Parathyroid adenoma (tissue), 2 donors: ENCODE measurements around the gene LRRN4CL.
A peak's percentile ranks its signal among the peaks of the same experiment; 100 is the strongest.
"Not testable (repeated sequence)": the region's sequence is repeated elsewhere in the genome, so short reads cannot be mapped to it uniquely, and the experiment has no call there.

Source experiments
- H2AFZ ChIP-seq: fragments of 300-600 bp; sonication (generic); one replicate; pipeline ENCODE4 v1.7.0; 2017; ENCODE audit warnings: antibody characterized with exemption, mild to moderate bottlenecking
- H3K27ac ChIP-seq: fragments of 300-600 bp; sonication (generic); one replicate; pipeline ENCODE4 v1.7.0; 2017
- H3K27me3 ChIP-seq: fragments of 300-600 bp; sonication (generic); one replicate; pipeline ENCODE4 v1.7.0; 2017; ENCODE audit warnings: low read length; ENCODE audit not compliant: control insufficient read depth, insufficient read depth
- H3K36me3 ChIP-seq: fragments of 300-600 bp; sonication (generic); one replicate; pipeline ENCODE4 v1.7.0; 2017; ENCODE audit warnings: low read length; ENCODE audit not compliant: control insufficient read depth, insufficient read depth
- H3K4me1 ChIP-seq: fragments of 300-600 bp; sonication (generic); one replicate; pipeline ENCODE4 v1.7.0; 2017; ENCODE audit warnings: control low read depth
- H3K4me2 ChIP-seq: fragments of 300-600 bp; sonication (generic); one replicate; pipeline ENCODE4 v1.7.0; 2017; ENCODE audit warnings: low read length
- H3K4me3 ChIP-seq: fragments of 300-600 bp; sonication (generic); one replicate; pipeline ENCODE4 v1.7.0; 2017; ENCODE audit warnings: low read depth, low read length
- H3K79me2 ChIP-seq: fragments of 300-600 bp; sonication (generic); one replicate; pipeline ENCODE4 v1.7.0; 2017; ENCODE audit warnings: control low read depth
- H3K9ac ChIP-seq: fragments of 300-600 bp; sonication (generic); one replicate; pipeline ENCODE4 v1.7.0; 2017; ENCODE audit warnings: mild to moderate bottlenecking
- H3K9me3 ChIP-seq: fragments of 300-600 bp; sonication (generic); one replicate; pipeline ENCODE4 v1.7.0; 2017; ENCODE audit warnings: low read length; ENCODE audit not compliant: control insufficient read depth
- TF ChIP-seq, protein P1 (sequence below): fragments of 300-600 bp; sonication (generic); IDR thresholded peaks from one replicate; pipeline ENCODE4 v1.7.0; 2017; ENCODE audit warnings: antibody characterized with exemption, mild to moderate bottlenecking
- donor health status: primary hyperparathyroidism.

LRRN4CL gene

GRCh38 chr11:62656796-62657429 is 32.4 kb downstream of the LRRN4CL start:
- TF ChIP-seq, protein P1, sequence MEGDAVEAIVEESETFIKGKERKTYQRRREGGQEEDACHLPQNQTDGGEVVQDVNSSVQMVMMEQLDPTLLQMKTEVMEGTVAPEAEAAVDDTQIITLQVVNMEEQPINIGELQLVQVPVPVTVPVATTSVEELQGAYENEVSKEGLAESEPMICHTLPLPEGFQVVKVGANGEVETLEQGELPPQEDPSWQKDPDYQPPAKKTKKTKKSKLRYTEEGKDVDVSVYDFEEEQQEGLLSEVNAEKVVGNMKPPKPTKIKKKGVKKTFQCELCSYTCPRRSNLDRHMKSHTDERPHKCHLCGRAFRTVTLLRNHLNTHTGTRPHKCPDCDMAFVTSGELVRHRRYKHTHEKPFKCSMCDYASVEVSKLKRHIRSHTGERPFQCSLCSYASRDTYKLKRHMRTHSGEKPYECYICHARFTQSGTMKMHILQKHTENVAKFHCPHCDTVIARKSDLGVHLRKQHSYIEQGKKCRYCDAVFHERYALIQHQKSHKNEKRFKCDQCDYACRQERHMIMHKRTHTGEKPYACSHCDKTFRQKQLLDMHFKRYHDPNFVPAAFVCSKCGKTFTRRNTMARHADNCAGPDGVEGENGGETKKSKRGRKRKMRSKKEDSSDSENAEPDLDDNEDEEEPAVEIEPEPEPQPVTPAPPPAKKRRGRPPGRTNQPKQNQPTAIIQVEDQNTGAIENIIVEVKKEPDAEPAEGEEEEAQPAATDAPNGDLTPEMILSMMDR: no peak
- Histone ChIP-seq H3K79me2 (peaks cover 4% of the 10 kb centered on the region), H3K9ac (no peak overlapping the region), H2AFZ (no peak overlapping the region), H3K4me1 (no peaks in the 10 kb centered on the region), H3K9me3 (no peaks in the 10 kb centered on the region), H3K27me3 (no peaks in the 10 kb centered on the region), H3K4me2 (no peak overlapping the region), H3K36me3 (no peaks in the 10 kb centered on the region), H3K27ac (no peak overlapping the region), H3K4me3 (no peak overlapping the region)

DNA sequence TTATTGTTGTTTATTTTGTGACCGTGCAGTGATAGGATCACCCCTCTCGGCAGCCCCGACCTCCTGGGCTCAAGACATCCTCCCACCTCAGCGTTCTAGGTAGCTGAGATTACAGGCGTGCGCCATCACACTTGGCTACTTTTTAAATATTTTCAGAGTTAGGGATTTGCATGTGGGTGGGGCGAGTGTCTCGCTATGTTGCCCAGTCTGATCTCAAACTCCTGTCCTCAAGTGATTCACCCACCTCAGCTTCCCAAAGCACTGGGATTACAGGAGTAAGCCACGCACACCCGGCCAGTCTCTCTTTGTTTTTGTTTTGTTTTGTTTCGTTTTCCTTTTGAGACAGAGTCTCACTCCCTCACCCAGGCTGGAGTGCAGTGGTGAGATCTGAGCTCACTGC is 35.0 kb downstream of the LRRN4CL start:
- Histone ChIP-seq H3K9me3 (no peaks in the 10 kb centered on the region), H3K4me3 (no peak overlapping the region), H3K36me3 (no peaks in the 10 kb centered on the region), H3K27me3 (no peaks in the 10 kb centered on the region), H3K9ac (no peak overlapping the region), H3K27ac (no peak overlapping the region), H2AFZ (no peak overlapping the region), H3K4me1 (no peaks in the 10 kb centered on the region), H3K4me2 (no peak overlapping the region), H3K79me2 (peaks cover 4% of the 10 kb centered on the region)
- TF ChIP-seq, protein P1: no peak

GRCh38 chr11:62652161-62653006 is 36.9 kb downstream of the LRRN4CL start:
- Histone ChIP-seq H3K27me3 (no peaks in the 10 kb centered on the region), H3K4me3 (peak overlapping the region; percentile 88), H3K9me3 (no peaks in the 10 kb centered on the region), H3K4me2 (peak overlapping the region; percentile 78), H3K79me2 (peaks cover 4% of the 10 kb centered on the region), H3K4me1 (no peaks in the 10 kb centered on the region), H2AFZ (peak overlapping the region; percentile 88), H3K27ac (peak overlapping the region; percentile 66), H3K9ac (peak overlapping the region; percentile 31), H3K36me3 (no peaks in the 10 kb centered on the region)
- TF ChIP-seq, protein P1: no peak

DNA sequence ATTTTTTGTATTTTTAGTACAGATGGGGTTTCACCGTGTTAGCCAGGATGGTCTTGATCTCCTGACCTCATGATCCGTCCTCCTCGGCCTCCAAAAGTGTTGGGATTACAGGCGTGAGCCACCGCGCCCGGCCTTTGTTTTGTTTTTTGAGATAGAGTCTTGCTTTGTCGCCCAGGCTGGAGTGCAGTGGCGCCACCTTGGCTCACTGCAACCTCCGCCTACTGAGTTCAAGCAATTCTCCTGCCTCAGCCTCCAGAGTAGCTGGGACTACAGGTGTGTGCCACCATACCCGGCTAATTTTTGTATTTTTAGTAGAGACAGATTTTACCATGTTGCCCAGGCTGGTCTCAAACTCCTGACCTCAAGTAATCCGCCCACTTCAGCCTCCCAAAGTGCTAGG is 39.0 kb downstream of the LRRN4CL start:
- not testable (repeated sequence) for H3K4me2 ChIP-seq, H3K79me2 ChIP-seq, H3K4me3 ChIP-seq, H3K27ac ChIP-seq, H3K9ac ChIP-seq, H2AFZ ChIP-seq, H3K36me3 ChIP-seq, H3K9me3 ChIP-seq, H3K4me1 ChIP-seq, H3K27me3 ChIP-seq

- Histone ChIP-seq H3K27me3 (no peaks in the 10 kb centered on the region), H3K36me3 (no peaks in the 10 kb centered on the region), H2AFZ (no peak overlapping the region), H3K79me2 (peaks cover 8% of the 10 kb centered on the region), H3K4me1 (peaks cover 3% of the 10 kb centered on the region), H3K4me2 (no peak overlapping the region), H3K9me3 (no peaks in the 10 kb centered on the region), H3K27ac (no peak overlapping the region), H3K9ac (no peak overlapping the region), H3K4me3 (no peak overlapping the region)
- TF ChIP-seq, protein P1: no peak
Observed at GRCh38 chr11:62649486-62649885, 39.8 kb downstream of the LRRN4CL start.
